RWPE2 (cell line): ENCODE results near the gene RTN4R.
"Not testable (repeated sequence)": the region's sequence is repeated elsewhere in the genome, so short reads cannot be mapped to it uniquely, and the experiment has no call there.

ENCODE experiments used
- ATAC-seq: fragments of 200-7000 bp; cut with Tn5 transposase; 3 replicates; pipeline ENCODE4 v1.9.1; 2021; ENCODE audit warnings: low read depth
- DNase-seq: peaks from one replicate; pipeline ENCODE4 v3.0.0-alpha.2; 2020; ENCODE audit warnings: low spot score
- H3K27ac ChIP-seq: fragments of 450-650 bp; 2 replicates; pipeline ENCODE4 v1.5.1; 2017; ENCODE audit warnings: mild to moderate bottlenecking; ENCODE audit not compliant: poor library complexity, severe bottlenecking
- H3K27me3 ChIP-seq: fragments of 250-450 bp; sonication (Bioruptor Pico); 2 replicates; pipeline ENCODE4 v1.5.1; 2021; ENCODE audit warnings: mild to moderate bottlenecking, moderate library complexity; ENCODE audit not compliant: insufficient read depth, poor library complexity, severe bottlenecking
- H3K36me3 ChIP-seq: fragments of 250-450 bp; sonication (Bioruptor Pico); 2 replicates; pipeline ENCODE4 v1.5.1; 2020; ENCODE audit warnings: low read depth, mild to moderate bottlenecking, moderate library complexity
- H3K4me1 ChIP-seq: fragments of 250-450 bp; sonication (Bioruptor Pico); 2 replicates; pipeline ENCODE4 v1.5.1; 2021; ENCODE audit warnings: mild to moderate bottlenecking, moderate library complexity; ENCODE audit not compliant: insufficient read depth, poor library complexity, severe bottlenecking
- H3K4me3 ChIP-seq: fragments of 250-450 bp; sonication (Bioruptor Pico); 2 replicates; pipeline ENCODE4 v1.5.1; 2021; ENCODE audit warnings: mild to moderate bottlenecking, moderate library complexity; ENCODE audit not compliant: severe bottlenecking
- H3K9me3 ChIP-seq: fragments of 250-450 bp; sonication (Bioruptor Pico); 2 replicates; pipeline ENCODE4 v1.5.1; 2021; ENCODE audit warnings: mild to moderate bottlenecking, moderate library complexity; ENCODE audit not compliant: severe bottlenecking
- TF ChIP-seq, protein P1 (sequence below): fragments of 450-650 bp; IDR thresholded peaks from one replicate; pipeline ENCODE4 v1.5.1; 2017; ENCODE audit warnings: mild to moderate bottlenecking, moderate library complexity; ENCODE audit not compliant: poor library complexity, severe bottlenecking

Gene RTN4R

DNA sequence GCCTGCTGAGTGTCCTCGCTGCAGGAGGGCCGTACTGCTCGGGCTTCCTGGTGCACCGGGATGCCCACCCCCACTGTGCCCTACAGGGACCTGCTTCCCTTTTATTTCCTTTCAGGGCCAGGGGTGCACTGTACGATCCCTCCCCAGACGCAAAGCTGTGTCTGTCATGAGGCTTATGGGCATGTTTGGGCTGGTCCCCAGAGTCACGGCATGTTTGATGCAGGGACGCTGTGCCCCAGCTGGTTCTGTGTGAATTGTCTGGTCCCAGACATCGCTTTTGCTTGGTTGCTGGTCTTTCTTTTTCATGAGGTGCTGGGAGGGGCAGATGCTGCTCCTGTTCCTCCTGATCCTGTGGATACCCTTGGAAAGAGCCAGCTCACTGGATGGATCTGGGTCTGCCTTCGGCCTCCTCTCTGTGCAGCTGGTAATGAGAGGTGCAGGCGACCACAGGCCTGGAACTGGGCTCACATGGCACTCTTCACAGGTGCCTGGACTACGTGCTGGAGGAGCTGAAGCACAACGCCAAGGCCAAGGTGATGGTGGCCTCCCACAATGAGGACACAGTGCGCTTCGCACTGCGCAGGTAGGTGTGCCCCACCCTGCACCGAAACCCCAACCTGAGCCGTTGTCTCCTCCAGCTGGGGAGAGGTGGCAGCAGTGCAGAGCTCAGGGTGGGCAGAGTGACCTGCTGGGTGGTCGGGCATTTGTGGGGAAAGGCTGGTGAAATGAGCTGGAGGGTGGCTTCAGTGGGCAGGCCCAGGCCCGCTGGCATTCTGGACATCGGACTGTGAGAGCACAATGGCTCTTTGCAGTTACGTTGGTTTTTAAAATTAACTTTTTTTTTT lies 40.9 kb upstream of the RTN4R start:
- H3K27me3 ChIP-seq, H3K4me3 ChIP-seq, H3K36me3 ChIP-seq, H3K4me1 ChIP-seq, DNase-seq, H3K27ac ChIP-seq, H3K9me3 ChIP-seq, ATAC-seq: not testable (repeated sequence)

DNA sequence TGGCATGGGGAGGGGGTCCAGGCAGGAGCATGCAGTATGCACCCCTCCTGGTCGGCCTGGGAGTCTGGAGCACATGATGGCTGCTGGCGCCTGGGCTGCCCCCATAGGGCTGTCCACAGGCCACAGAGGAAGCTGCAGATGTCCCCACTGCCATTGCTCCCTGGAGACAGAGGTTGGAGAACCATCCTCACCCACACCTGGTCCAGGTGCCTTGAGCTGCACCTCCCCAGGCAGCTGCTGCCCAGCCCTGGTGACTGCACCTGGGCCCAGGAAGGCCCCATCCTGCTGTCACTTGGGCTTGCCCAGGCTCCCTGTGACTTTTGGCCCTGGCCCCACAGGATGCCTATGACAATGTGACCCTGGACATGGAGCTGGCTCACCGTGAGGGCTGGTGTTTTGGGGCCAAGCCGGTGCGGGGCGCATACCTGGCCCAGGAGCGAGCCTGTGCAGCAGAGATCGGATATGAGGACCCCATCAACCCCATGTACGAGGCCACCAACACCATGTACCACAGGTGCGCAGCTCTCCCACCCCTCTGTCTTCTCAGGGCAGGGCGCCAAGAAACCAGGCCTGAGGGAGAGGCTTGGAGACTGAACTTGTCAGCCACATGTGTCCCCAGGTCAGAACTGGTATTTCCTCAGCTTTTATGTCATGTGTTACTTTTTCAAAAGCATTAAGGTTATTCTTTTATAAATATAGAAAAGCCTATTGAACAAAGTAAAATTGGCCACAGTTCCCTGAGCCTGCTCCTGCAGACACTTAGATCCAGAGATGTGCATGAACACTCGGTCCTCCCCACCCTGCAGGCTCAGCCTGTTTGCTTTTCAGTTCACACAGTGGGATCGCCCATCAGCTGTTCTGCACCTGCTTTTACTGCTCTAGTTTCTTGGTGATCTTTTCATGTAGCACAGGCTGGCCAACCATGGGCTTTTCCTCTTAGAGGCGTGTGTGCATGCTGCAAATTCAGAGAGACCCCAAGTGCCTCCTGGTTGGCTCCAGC lies 39.6 kb upstream of the RTN4R start:
- not testable (repeated sequence) for H3K27me3 ChIP-seq, DNase-seq, H3K9me3 ChIP-seq, H3K36me3 ChIP-seq, H3K4me1 ChIP-seq, ATAC-seq, H3K27ac ChIP-seq, H3K4me3 ChIP-seq

DNA sequence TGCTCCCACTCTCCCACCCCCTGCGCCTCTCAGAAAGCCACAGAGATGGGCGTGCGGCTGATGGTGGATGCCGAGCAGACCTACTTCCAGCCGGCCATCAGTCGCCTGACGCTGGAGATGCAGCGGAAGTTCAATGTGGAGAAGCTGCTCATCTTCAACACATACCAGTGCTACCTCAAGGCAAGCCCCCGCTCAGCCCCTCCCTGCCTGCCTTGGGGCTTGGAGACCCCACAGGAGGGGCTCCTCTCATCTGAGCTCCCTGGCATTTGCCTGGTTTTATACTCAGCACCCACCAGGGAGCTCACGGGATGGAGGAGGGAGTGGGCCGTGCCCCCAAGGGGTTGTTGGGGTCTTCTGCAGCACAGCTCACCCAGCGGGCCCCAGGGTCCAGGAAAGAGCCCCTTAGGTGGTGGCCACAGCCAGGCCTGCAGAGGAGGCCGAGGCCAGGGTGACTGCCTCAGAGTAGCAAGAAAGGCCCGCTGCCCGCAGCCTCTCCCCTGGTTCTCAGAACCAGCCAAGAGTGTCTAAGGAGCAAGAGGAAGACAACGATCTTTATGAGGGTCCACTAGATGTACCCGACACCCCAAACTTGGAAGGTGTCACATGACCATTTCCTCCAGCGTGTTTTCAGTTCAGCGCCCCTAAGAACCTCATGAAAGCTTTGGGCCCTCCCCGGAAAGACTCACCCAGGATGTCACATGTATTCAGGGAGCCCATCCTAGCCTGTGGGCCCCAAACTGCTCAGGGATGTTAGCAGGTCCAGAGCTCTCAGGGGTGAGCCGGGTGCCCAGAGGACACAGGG lies 38.7 kb upstream of the RTN4R start:
- not testable (repeated sequence) for H3K27ac ChIP-seq, H3K4me3 ChIP-seq, H3K36me3 ChIP-seq, ATAC-seq, H3K4me1 ChIP-seq, H3K9me3 ChIP-seq, H3K27me3 ChIP-seq, DNase-seq

DNA sequence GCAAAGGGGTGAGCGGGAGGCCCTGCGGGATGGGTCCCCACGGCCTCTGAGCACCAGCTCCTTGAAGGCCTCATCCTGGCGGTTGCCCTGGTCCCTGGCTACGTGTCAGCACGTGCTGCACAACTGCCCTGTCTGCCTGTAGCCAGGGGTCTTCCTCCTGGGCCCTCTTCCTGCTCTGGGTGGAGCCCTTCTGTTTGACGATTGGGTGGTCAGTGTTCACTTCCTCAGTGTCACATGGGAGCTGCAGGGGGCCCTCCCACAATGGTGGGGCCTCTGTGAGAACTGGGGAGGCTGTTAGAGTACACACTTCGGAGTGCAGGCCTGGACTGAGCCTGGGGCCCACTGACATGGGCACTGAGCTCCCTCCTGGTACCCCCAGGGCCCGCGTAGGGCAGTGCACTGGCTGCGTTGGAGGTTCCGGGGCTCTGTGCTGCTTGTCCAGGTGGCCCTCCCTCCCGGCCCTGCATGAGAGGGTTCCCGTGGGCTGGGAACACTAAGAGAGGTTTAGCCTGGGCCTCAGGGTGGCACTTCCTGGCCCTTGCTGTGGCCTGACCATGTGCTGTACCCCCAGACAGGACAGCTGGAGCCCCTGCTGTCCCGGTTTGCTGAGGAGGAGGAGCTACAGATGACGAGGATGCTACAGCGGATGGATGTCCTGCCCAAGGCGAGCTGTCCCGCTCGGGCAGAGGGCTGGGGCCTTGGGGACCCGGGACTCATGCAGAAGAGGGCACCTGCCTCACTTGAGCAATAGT lies 38.0 kb upstream of the RTN4R start:
- H3K36me3 ChIP-seq, result no peaks in the 10 kb centered on the region
- no peak for DNase-seq
- H3K9me3 ChIP-seq, result no peaks in the 10 kb centered on the region
- TF ChIP-seq, protein P1, sequence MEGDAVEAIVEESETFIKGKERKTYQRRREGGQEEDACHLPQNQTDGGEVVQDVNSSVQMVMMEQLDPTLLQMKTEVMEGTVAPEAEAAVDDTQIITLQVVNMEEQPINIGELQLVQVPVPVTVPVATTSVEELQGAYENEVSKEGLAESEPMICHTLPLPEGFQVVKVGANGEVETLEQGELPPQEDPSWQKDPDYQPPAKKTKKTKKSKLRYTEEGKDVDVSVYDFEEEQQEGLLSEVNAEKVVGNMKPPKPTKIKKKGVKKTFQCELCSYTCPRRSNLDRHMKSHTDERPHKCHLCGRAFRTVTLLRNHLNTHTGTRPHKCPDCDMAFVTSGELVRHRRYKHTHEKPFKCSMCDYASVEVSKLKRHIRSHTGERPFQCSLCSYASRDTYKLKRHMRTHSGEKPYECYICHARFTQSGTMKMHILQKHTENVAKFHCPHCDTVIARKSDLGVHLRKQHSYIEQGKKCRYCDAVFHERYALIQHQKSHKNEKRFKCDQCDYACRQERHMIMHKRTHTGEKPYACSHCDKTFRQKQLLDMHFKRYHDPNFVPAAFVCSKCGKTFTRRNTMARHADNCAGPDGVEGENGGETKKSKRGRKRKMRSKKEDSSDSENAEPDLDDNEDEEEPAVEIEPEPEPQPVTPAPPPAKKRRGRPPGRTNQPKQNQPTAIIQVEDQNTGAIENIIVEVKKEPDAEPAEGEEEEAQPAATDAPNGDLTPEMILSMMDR, result no peak
- H3K27me3 ChIP-seq, result no peaks in the 10 kb centered on the region
- no peaks in the 10 kb centered on the region for H3K4me1 ChIP-seq
- no peak overlapping the region for H3K27ac ChIP-seq
- H3K4me3 ChIP-seq, result no peak overlapping the region
- ATAC-seq, result no peak

DNA sequence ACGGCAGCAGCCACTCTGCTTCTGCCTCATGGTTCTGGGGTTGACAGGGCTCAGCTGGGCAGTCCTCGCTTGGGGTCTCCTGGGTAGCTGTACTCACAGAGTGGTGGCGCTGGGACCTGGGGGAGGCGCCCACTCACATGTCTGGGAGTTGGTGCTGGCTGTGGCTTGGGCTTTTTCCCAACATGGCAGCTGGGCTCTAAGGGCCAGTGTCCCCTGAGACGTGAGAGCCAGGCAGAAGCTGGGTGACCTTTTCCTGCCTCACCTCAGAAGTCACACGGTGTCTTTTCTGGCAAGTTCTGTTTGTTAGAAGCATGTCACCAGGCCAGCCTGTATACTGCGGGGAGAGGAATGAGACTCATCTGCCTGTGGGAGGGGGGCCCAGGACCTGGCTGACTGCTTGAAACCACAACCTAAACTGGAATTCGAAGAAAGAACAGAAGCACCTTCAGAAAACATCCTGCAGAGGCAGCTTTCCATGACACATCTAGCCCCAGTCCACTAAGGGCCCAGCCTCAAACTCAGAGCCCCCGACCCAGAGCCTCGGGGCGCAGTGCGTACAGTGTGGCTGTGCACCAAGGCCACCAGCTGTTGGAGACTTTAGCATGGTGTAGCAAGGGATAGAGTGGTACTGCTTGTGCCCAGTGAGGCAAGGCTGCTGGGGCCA lies 37.2 kb upstream of the RTN4R start:
- H3K4me3 ChIP-seq, DNase-seq, H3K4me1 ChIP-seq, H3K9me3 ChIP-seq, H3K36me3 ChIP-seq, ATAC-seq, H3K27ac ChIP-seq, H3K27me3 ChIP-seq: not testable (repeated sequence)

DNA sequence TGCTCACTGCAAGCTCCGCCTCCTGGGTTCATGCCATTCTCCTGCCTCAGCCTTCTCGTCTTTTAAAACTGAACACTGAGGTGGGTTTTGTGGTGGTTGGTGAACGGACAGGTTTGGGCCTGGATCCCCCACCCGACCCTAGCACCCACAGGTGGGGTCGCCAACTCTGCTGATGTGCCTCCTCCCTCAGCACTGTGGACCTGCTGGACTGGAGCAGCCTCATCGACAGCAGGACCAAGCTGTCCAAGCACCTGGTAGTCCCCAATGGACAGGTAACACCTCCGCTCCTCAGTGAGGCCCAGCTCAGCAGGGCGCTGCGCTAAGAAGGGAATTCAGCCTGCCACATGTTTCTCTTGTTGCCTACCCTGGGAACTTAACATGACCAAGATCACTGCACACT lies 36.5 kb upstream of the RTN4R start:
- DNase-seq, result no peak

DNA sequence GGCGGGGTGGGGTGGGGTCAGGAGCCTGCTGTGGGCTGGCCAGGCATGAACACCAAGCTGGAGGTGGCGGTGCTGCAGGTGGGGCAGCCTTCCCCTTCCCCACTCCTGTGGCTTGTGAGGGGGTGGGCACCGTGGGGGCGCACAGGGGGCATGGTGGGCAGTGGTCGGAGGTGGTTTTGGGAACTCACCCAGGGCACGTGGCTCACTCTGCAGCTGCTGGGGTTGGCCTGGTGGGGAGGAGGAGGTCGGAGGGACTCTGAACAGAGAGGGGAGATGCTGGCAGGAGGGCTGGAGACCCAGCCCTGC lies 35.1 kb upstream of the RTN4R start:
- DNase-seq, ATAC-seq, H3K27me3 ChIP-seq, H3K27ac ChIP-seq, H3K9me3 ChIP-seq, H3K4me1 ChIP-seq, H3K4me3 ChIP-seq, H3K36me3 ChIP-seq: not testable (repeated sequence)

More for the DNA sequence above, 36.5 kb upstream of the RTN4R start:
- no peaks in the 10 kb centered on the region for H3K9me3 ChIP-seq
- no peaks in the 10 kb centered on the region for H3K4me1 ChIP-seq
- H3K27ac ChIP-seq, result no peak overlapping the region
- H3K4me3 ChIP-seq, result no peak overlapping the region
- TF ChIP-seq, protein P1, result no peak
- no peaks in the 10 kb centered on the region for H3K36me3 ChIP-seq
- H3K27me3 ChIP-seq, result no peaks in the 10 kb centered on the region
- ATAC-seq, result no peak
